Lower lobe of right lung (tissue), 2 donors: Measurements from ENCODE around the gene PPFIA4. TPM values are rescaled to one million over a fixed set of nuclear protein-coding genes. Genes with fewer than 3 reads are reported as not detected.

ENCODE experiments used
- ATAC-seq, 2 donors: fragments of 200-7000 bp; cut with Tn5 transposase; one replicate each; pipeline ENCODE4 v1.9.1; 2020 to 2022; ENCODE audit warnings: mild to moderate bottlenecking in 2 of 2, moderate library complexity in 2 of 2
- DNase-seq: peaks from one replicate; pipeline ENCODE4 v3.0.0-alpha.2; 2020
- H3K27ac ChIP-seq: fragments of 200-600 bp; one replicate; pipeline ENCODE4 v1.8.0; 2022
- H3K27me3 ChIP-seq: fragments of 200-600 bp; one replicate; pipeline ENCODE4 v1.8.0; 2022; ENCODE audit warnings: low read depth
- H3K36me3 ChIP-seq: fragments of 200-600 bp; one replicate; pipeline ENCODE4 v1.8.0; 2022; ENCODE audit warnings: mild to moderate bottlenecking
- H3K4me1 ChIP-seq: fragments of 200-600 bp; one replicate; pipeline ENCODE4 v1.8.0; 2022
- H3K4me3 ChIP-seq: fragments of 200-600 bp; one replicate; pipeline ENCODE4 v1.8.0; 2022; ENCODE audit warnings: mild to moderate bottlenecking
- H3K9me3 ChIP-seq: fragments of 200-600 bp; one replicate; pipeline ENCODE4 v1.8.0; 2022
- CTCF ChIP-seq: fragments of 200-600 bp; IDR thresholded peaks from one replicate; pipeline ENCODE4 v1.8.0; 2022; ENCODE audit warnings: antibody characterized with exemption, mild to moderate bottlenecking
- intact Hi-C: fragments of 100-400 bp; cut with DNase I; formaldehyde crosslinking; loops from one replicate; pipeline ENCODE4 v1.11.0; 2022
- total RNA-seq: library from RNA; stranded (reverse); fragmentation: NEBNext Ultra II Directional; extraction: Animal tissue kit (Norgen Biotek cat#: 25700); gene quantifications from one replicate; pipeline ENCODE4 v1.2.1, GENCODE V29; 2021
- donor health status: DM: no; HTN: yes; CAD: no; lungs with severe emphysema.

Gene PPFIA4
- total RNA-seq, 1 donor from 2014 or later, result 1.3 TPM

DNA sequence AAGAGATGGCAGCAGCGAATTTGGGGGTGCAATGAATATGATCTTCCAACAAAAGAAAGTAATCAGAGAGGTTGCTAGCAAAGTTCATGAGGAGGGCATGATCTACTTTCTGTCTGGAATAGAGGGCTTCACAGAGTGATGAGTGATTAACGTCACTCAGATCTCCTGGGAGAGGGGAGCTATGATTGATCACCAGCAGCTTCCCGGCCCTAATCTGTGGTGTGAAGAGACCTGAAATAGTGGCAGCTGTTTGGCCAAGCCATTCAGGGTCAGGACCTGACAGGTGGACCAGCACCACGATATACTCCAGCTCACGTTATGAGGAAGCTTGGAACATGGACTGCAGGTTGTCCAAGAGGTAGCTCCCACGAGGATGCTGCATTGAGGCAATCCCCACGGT is 39.0 kb upstream of the PPFIA4 start:
- no peak for DNase-seq
- no peaks in the 10 kb centered on the region for H3K9me3 ChIP-seq
- no peak for ATAC-seq
- TF ChIP-seq CTCF, result no peak
- H3K4me3 ChIP-seq, result no peak overlapping the region
- H3K27ac ChIP-seq, result no peak overlapping the region
- no peaks in the 10 kb centered on the region for H3K27me3 ChIP-seq
- H3K36me3 ChIP-seq, result no peaks in the 10 kb centered on the region
- no peaks in the 10 kb centered on the region for H3K4me1 ChIP-seq
- intact Hi-C loops, result no loop called here

- intact Hi-C loops, result no loop called here
- Histone ChIP-seq H3K36me3 (no peaks in the 10 kb centered on the region), H3K9me3 (no peaks in the 10 kb centered on the region), H3K4me1 (no peaks in the 10 kb centered on the region), H3K27ac (no peak overlapping the region), H3K27me3 (peaks cover under 1% of the 10 kb centered on the region), H3K4me3 (no peak overlapping the region)
- TF ChIP-seq CTCF, result no peak
- ATAC-seq (no peak), DNase-seq (no peak)
These were observed 38.2 kb upstream of the PPFIA4 start for GRCh38 chr1:202987922-202988583.

DNA sequence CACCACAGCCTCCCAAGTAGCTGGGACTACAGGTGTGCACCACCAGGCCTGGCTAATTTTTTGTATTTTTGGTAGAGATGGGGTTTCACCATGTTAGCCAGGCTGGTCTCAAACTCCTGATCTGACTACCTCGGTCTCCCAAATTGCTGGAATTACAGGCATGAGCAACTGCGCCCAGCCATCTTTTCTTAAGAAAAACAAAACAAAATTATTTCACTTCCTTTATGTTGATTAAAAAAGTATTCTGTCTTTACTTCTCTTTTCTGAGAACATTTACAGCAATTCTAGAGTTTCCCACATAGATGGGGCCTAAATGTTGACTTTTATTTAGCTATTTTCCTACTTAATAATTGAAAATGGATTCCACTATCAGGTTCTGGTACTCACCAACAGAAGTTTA is 36.4 kb upstream of the PPFIA4 start:
- ATAC-seq (no peak), DNase-seq (no peak)
- intact Hi-C loops, result no loop called here
- no peaks in the 10 kb centered on the region for H3K36me3 ChIP-seq
- H3K27me3 ChIP-seq, result peaks cover 7% of the 10 kb centered on the region
- H3K9me3 ChIP-seq, result no peaks in the 10 kb centered on the region
- no peaks in the 10 kb centered on the region for H3K4me1 ChIP-seq
- H3K27ac ChIP-seq, result no peak overlapping the region
- no peak for TF ChIP-seq CTCF
- no peak overlapping the region for H3K4me3 ChIP-seq

GRCh38 chr1:202991112-202991511 is 35.2 kb upstream of the PPFIA4 start:
- ATAC-seq, result no peak
- no peak for DNase-seq
- intact Hi-C loops, result no loop called here

GRCh38 chr1:202994756-202995155 is 31.5 kb upstream of the PPFIA4 start:
- H3K27ac ChIP-seq, result no peak overlapping the region
- no peak for ATAC-seq
- H3K36me3 ChIP-seq, result no peaks in the 10 kb centered on the region
- peaks cover 5% of the 10 kb centered on the region for H3K4me1 ChIP-seq
- no peak for TF ChIP-seq CTCF
- intact Hi-C loops, result no loop called here
- peaks cover 12% of the 10 kb centered on the region for H3K27me3 ChIP-seq
- DNase-seq, result no peak
- H3K4me3 ChIP-seq, result no peak overlapping the region
- no peaks in the 10 kb centered on the region for H3K9me3 ChIP-seq

More at GRCh38 chr1:202991112-202991511, 35.2 kb upstream of the PPFIA4 start:
- no peaks in the 10 kb centered on the region for H3K36me3 ChIP-seq
- H3K4me3 ChIP-seq, result no peak overlapping the region
- no peaks in the 10 kb centered on the region for H3K9me3 ChIP-seq
- H3K27ac ChIP-seq, result no peak overlapping the region
- TF ChIP-seq CTCF, result no peak
- no peaks in the 10 kb centered on the region for H3K4me1 ChIP-seq
- peaks cover 12% of the 10 kb centered on the region for H3K27me3 ChIP-seq
